Ureter (tissue), 1 donor: ENCODE results near the gene EXD3. TPM values are rescaled to one million over a fixed set of nuclear protein-coding genes. Genes with fewer than 3 reads are reported as not detected.

Experiments used
- DNase-seq: peaks from one replicate; pipeline ENCODE4 v3.0.0-alpha.2; 2020; ENCODE audit warnings: low spot score
- total RNA-seq: library from RNA; stranded (reverse); gene quantifications from one replicate; pipeline ENCODE4 v1.2.4, GENCODE V29; 2023
- donor health status: DM: yes; HTN: yes; CAD: no.

Gene EXD3
- total RNA-seq, 1 donor from 2014 or later: 43.0 TPM

- no peak for DNase-seq
Observed at GRCh38 chr9:137447722-137448601, 25.0 kb upstream of the EXD3 start.

GRCh38 chr9:137446851-137447471, 24.0 kb upstream of the EXD3 start:
- DNase-seq: no peak

GRCh38 chr9:137445930-137446431, 23.0 kb upstream of the EXD3 start:
- no peak for DNase-seq

- DNase-seq: peak; percentile 85
Observed at GRCh38 chr9:137445275-137445807, 22.4 kb upstream of the EXD3 start.

- no peak for DNase-seq
Observed at GRCh38 chr9:137444106-137444790, 21.3 kb upstream of the EXD3 start.

- no peak for DNase-seq
Observed at GRCh38 chr9:137441935-137442321, 19.0 kb upstream of the EXD3 start.

- DNase-seq: no peak
Observed at GRCh38 chr9:137441289-137441934, 18.4 kb upstream of the EXD3 start, which contains the start of gene ENTPD8. Gene ENTPD8 (minus strand): TSS chr9:137441357. CDS start chr9:137438285, 3,072 bp downstream.

- no peak for DNase-seq
Observed at GRCh38 chr9:137439158-137439714, 16.3 kb upstream of the EXD3 start.

- no peak for DNase-seq
Observed at GRCh38 chr9:137438591-137439157, 15.7 kb upstream of the EXD3 start.

GRCh38 chr9:137437691-137438590, 15.0 kb upstream of the EXD3 start:
- no peak for DNase-seq

- no peak for DNase-seq
Observed at GRCh38 chr9:137436761-137437600, 14.0 kb upstream of the EXD3 start.

GRCh38 chr9:137435980-137436760, 13.2 kb upstream of the EXD3 start:
- peak; percentile 83 for DNase-seq

- no peak for DNase-seq
Observed at GRCh38 chr9:137435381-137435891, 12.5 kb upstream of the EXD3 start.

- no peak for DNase-seq
Observed at GRCh38 chr9:137434498-137435380, 11.8 kb upstream of the EXD3 start.

- no peak for DNase-seq
Observed at GRCh38 chr9:137433916-137434431, 11.0 kb upstream of the EXD3 start.

- no peak for DNase-seq
Observed at GRCh38 chr9:137433349-137433915, 10.5 kb upstream of the EXD3 start.
